Mesothelial cell of epicardium (in vitro differentiated cells): ENCODE measurements around the gene MYO5A. TPM values are rescaled to one million over a fixed set of nuclear protein-coding genes. Genes with fewer than 3 reads are reported as not detected.
"Not testable (repeated sequence)": the region's sequence is repeated elsewhere in the genome, so short reads cannot be mapped to it uniquely, and the experiment has no call there.

Experiments
- DNase-seq, 2 experiments: peaks; one replicate each; pipeline ENCODE4 v3.0.0; 2021; ENCODE audit warnings: low spot score in 2 of 2; ENCODE audit not compliant: unreplicated experiment in 2 of 2
- H3K27ac Mint-ChIP-seq: 2 replicates; pipeline ENCODE4 v1.8.0; 2021; ENCODE audit warnings: mixed read lengths
- H3K27me3 Mint-ChIP-seq: 2 replicates; pipeline ENCODE4 v1.8.0; 2021; ENCODE audit warnings: low read depth, mixed read lengths
- H3K36me3 Mint-ChIP-seq: 2 replicates; pipeline ENCODE4 v1.8.0; 2021; ENCODE audit warnings: mixed read lengths
- H3K4me1 Mint-ChIP-seq: 2 replicates; pipeline ENCODE4 v1.8.0; 2021; ENCODE audit warnings: mixed read lengths
- H3K4me3 Mint-ChIP-seq: 2 replicates; pipeline ENCODE4 v1.8.0; 2021; ENCODE audit warnings: mild to moderate bottlenecking, moderate library complexity, mixed read lengths
- H3K9me3 Mint-ChIP-seq: 2 replicates; pipeline ENCODE4 v1.8.0; 2021; ENCODE audit warnings: mixed read lengths
- CTCF ChIP-seq: fragments of 200-600 bp; sonication (generic); IDR thresholded peaks from one replicate; pipeline ENCODE4 v1.5.0; 2021; ENCODE audit warnings: antibody characterized with exemption; ENCODE audit not compliant: unreplicated experiment
- total RNA-seq: library from RNA; stranded (reverse); gene quantifications from 3 replicates; pipeline ENCODE4 v1.2.1, GENCODE V29; 2021

Gene MYO5A
- total RNA-seq, 1 donor from 2014 or later, result 14.4 TPM

GRCh38 chr15:52445954-52446353 lies 82.7 kb downstream of the MYO5A start:
- Mint-ChIP-seq H3K27ac (no peak overlapping the region), H3K4me3 (no peak overlapping the region), H3K27me3 (no peaks in the 10 kb centered on the region), H3K9me3 (peaks cover 11% of the 10 kb centered on the region), H3K36me3 (peaks cover 2% of the 10 kb centered on the region), H3K4me1 (no peaks in the 10 kb centered on the region)
- DNase-seq, result no peak
- TF ChIP-seq CTCF, result no peak

- Mint-ChIP-seq H3K27ac (no peak overlapping the region), H3K4me3 (no peak overlapping the region), H3K36me3 (peaks cover 2% of the 10 kb centered on the region)
Observed at GRCh38 chr15:52445553-52445952, 83.1 kb downstream of the MYO5A start.

GRCh38 chr15:52443205-52443604 lies 85.5 kb downstream of the MYO5A start:
- peaks cover 11% of the 10 kb centered on the region for H3K9me3 Mint-ChIP-seq
- H3K36me3 Mint-ChIP-seq, H3K27ac Mint-ChIP-seq, H3K4me1 Mint-ChIP-seq, H3K27me3 Mint-ChIP-seq, DNase-seq, H3K4me3 Mint-ChIP-seq: not testable (repeated sequence)

More at GRCh38 chr15:52445553-52445952, 83.1 kb downstream of the MYO5A start:
- H3K4me1 Mint-ChIP-seq, result no peaks in the 10 kb centered on the region
- H3K27me3 Mint-ChIP-seq, result no peaks in the 10 kb centered on the region
- DNase-seq, result no peak
- peaks cover 11% of the 10 kb centered on the region for H3K9me3 Mint-ChIP-seq
- TF ChIP-seq CTCF, result no peak

- Mint-ChIP-seq H3K36me3 (peaks cover 2% of the 10 kb centered on the region), H3K9me3 (peaks cover 6% of the 10 kb centered on the region), H3K4me1 (no peaks in the 10 kb centered on the region), H3K27ac (no peak overlapping the region), H3K27me3 (no peaks in the 10 kb centered on the region), H3K4me3 (no peak overlapping the region)
- no peak for DNase-seq
- no peak for TF ChIP-seq CTCF
Observed at GRCh38 chr15:52441841-52442240, 86.8 kb downstream of the MYO5A start.

GRCh38 chr15:52440946-52441345 lies 87.7 kb downstream of the MYO5A start:
- Mint-ChIP-seq H3K27me3 (no peaks in the 10 kb centered on the region), H3K4me3 (no peak overlapping the region), H3K9me3 (peaks cover 4% of the 10 kb centered on the region), H3K36me3 (peaks cover 2% of the 10 kb centered on the region), H3K27ac (no peak overlapping the region), H3K4me1 (no peaks in the 10 kb centered on the region)
- no peak for DNase-seq
- no peak for TF ChIP-seq CTCF

GRCh38 chr15:52440414-52440813 lies 88.3 kb downstream of the MYO5A start:
- Mint-ChIP-seq H3K36me3 (no peaks in the 10 kb centered on the region), H3K9me3 (peaks cover under 1% of the 10 kb centered on the region), H3K4me1 (no peaks in the 10 kb centered on the region), H3K27me3 (no peaks in the 10 kb centered on the region), H3K27ac (no peak overlapping the region), H3K4me3 (no peak overlapping the region)
- TF ChIP-seq CTCF, result no peak
- DNase-seq, result no peak
